SJSA1 (cell line): ENCODE results near the gene ARL6IP6. TPM values are rescaled to one million over a fixed set of nuclear protein-coding genes. Genes with fewer than 3 reads are reported as not detected.

Experiments used
- DNase-seq, 2 experiments: peaks; one replicate each; pipeline ENCODE4 v3.0.0-alpha.2; 2015 to 2020; ENCODE audit warnings: low spot score in 2 of 2, low read depth in 1 of 2
- H3K27ac ChIP-seq: fragments of 250-450 bp; sonication (Bioruptor Pico); 2 replicates; pipeline ENCODE4 v1.5.1; 2020; ENCODE audit warnings: mild to moderate bottlenecking, moderate library complexity
- H3K27me3 ChIP-seq: fragments of 250-450 bp; sonication (Bioruptor Pico); replicated peaks from 2 replicates; pipeline ENCODE4 v1.5.1; 2020; ENCODE audit warnings: mild to moderate bottlenecking, moderate library complexity
- H3K36me3 ChIP-seq: fragments of 250-450 bp; sonication (Bioruptor Pico); 2 replicates; pipeline ENCODE4 v1.5.1; 2020; ENCODE audit warnings: mild to moderate bottlenecking
- H3K4me1 ChIP-seq: fragments of 250-450 bp; sonication (Bioruptor Pico); replicated peaks from 2 replicates; pipeline ENCODE4 v1.6.1; 2021; ENCODE audit warnings: mild to moderate bottlenecking
- H3K4me3 ChIP-seq: fragments of 250-450 bp; sonication (Bioruptor Pico); 2 replicates; pipeline ENCODE4 v1.5.1; 2020; ENCODE audit warnings: mild to moderate bottlenecking
- H3K9me3 ChIP-seq: fragments of 250-450 bp; sonication (Bioruptor Pico); replicated peaks from 2 replicates; pipeline ENCODE4 v1.5.1; 2020; ENCODE audit warnings: mild to moderate bottlenecking
- total RNA-seq: library from RNA; depleted of rRNA; stranded (reverse); fragments of >200 nt; shearing (Covaris generic); gene quantifications from 2 replicates; pipeline ENCODE4 v1.2.3, GENCODE V29; 2014; rRNA removed

Gene ARL6IP6
- 51.8 and 54.3 TPM in 2 replicates for total RNA-seq

DNA sequence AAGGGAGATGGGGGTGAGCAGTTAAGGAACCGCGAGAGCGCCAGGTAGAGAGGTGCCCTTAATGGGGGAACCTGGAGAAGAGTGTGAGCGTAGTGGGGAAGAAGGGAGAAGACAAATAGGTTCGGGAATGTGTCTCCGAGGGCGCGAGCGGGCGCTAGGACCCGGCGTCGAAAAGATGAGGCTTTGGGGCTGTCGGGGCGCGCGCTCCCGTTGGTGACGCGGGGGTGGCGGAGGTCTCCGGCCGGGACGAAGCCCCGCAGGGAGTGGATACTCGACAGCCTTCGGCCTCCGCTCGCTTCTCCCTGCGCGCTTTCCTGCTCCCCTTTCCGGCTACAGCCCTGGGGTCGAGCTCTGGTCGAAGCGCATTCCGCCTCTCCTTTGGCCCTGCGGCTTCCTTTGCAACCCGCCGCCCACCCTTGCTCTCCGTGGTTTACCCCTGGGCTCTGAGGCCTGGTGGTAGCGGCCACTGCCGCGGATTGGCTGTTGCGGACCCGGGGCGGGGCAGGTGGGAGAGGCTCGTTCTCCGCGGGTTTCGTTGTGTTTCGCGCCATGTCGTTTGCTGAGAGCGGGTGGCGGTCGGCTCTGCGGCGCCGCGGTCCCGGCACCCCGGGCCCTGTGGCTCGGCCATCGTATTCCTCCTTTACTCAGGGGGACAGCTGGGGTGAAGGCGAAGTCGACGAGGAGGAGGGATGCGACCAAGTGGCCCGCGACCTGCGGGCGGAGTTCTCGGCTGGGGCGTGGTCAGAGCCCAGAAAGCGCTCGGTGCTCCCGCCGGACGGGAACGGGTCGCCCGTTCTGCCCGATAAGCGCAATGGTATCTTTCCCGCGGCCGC lies at the start of gene ARL6IP6:
Gene ARL6IP6 (plus strand): TSS at position 545 of the 833 bp plus-strand sequence. CDS start 5 bp downstream, at position 550.
- Histone ChIP-seq H3K9me3 (no peaks in the 10 kb centered on the region), H3K4me3 (peak within 1 kb of the TSS; percentile 85), H3K27me3 (no peaks in the 10 kb centered on the region), H3K27ac (peak within 1 kb of the TSS; percentile 91), H3K4me1 (peaks cover 13% of the 10 kb centered on the region; the same call in 1 of the 2 replicates), H3K36me3 (peaks cover 50% of the 10 kb centered on the region)
- peak; percentile 92 to 97 for DNase-seq

DNA sequence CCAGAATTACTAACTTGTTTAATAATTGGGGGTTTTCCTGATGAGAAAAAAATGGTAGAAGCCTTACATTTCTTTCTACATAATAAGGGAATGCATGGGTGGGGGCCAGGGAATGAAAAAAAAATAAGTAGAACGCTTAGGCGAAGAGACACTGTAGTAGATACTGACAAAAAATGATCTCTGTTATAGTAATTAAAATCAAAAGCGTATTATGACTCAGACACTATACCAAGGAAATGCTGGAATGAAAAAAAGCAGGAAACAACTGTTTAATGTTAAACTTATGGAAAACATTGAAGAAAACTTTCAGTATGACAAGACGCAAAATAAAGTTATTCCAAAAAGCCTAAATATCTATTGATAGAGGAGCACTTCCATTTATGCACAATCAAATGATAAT lies 44.1 kb upstream of the ARL6IP6 start:
- Histone ChIP-seq H3K27ac (no peak overlapping the region), H3K4me1 (no peaks in the 10 kb centered on the region), H3K9me3 (no peaks in the 10 kb centered on the region), H3K27me3 (no peaks in the 10 kb centered on the region), H3K4me3 (no peak overlapping the region), H3K36me3 (peaks cover 85% of the 10 kb centered on the region)
- no peak for DNase-seq

DNA sequence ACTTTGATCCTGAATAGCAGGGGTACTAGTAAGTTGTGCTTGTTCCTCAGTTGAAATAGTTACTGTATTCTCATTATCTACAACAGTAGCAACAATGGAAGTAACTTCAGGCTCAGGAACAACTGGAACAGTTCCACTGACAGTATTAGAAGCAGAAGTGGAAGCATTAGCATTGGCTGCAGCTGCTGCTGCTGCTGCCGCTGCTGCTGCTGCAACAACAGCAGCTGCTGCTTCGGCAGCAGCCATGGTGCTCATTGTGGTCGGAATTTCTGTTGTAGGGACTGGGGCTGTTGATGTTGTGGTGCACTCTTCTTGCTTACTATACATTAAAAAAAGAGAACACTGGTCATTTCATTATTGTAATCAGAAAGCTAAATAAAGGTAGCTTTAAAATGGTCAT lies 42.0 kb upstream of the ARL6IP6 start:
- Histone ChIP-seq H3K27me3 (no peaks in the 10 kb centered on the region), H3K27ac (no peak overlapping the region), H3K9me3 (no peaks in the 10 kb centered on the region), H3K4me3 (no peak overlapping the region), H3K36me3 (peaks cover 86% of the 10 kb centered on the region), H3K4me1 (no peaks in the 10 kb centered on the region)
- DNase-seq: no peak

DNA sequence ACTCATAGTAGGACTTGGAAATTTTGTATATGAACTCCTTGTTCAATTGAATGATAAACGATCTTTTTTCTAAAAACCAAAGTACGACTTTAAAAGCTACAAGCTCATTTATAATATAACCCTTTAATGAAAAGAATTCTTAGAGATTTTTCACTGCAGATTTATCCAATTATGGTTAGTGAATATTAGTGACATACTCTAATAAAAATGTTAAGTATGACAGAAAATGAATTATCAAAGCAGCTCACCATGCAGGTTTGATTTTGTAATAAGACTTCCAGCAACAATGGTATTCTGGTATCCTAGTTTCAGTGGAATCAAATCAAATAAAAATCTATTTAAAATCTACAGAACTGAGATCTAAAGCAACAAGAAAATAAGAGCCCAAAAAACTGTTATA lies 39.6 kb upstream of the ARL6IP6 start:
- H3K9me3 ChIP-seq: no peaks in the 10 kb centered on the region
- H3K36me3 ChIP-seq: peaks cover 76% of the 10 kb centered on the region
- H3K27me3 ChIP-seq: no peaks in the 10 kb centered on the region
- H3K4me3 ChIP-seq: no peak overlapping the region
- H3K4me1 ChIP-seq: no peaks in the 10 kb centered on the region
- DNase-seq: no peak
- no peak overlapping the region for H3K27ac ChIP-seq

DNA sequence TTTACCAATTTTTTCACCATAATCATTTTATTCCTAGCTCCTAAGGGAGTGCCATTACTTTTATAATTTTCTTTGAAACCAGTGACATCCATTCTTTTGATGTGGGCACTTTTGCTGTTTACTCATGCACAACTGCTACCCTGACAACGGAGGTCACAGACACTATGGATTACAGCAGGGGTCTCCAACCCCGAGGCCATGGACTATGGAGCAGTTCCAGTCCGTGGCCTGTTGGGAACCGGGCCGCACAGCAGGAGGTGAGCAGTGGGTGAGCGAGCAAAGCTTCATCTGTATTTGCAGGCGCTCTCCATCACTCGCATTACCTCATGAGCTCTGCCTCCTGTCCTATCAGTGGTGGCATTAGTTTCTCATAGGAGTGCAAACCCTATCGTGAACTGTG lies 35.8 kb upstream of the ARL6IP6 start:
- DNase-seq: no peak
- Histone ChIP-seq H3K27ac (no peak overlapping the region), H3K27me3 (no peaks in the 10 kb centered on the region), H3K4me3 (no peak overlapping the region), H3K4me1 (no peaks in the 10 kb centered on the region), H3K9me3 (no peaks in the 10 kb centered on the region), H3K36me3 (peaks cover 50% of the 10 kb centered on the region)

DNA sequence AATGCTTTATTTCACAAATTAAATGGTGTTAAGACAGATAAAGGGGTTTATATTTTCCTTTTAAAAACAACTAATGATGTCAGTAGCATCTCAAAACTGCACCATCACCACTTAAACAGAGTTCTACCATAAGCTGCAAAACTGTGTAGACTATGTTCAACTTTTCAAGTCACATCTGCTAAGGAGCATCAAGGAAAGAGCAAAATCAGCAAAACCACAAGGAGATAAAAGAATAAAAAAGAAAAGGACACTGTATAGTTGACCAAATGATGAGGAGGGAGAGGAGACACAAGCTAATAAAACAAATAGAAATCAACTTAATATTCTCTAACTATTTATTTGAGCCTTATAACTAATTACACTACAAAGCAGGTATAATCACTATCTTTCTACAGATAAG lies 35.0 kb upstream of the ARL6IP6 start:
- H3K9me3 ChIP-seq: no peaks in the 10 kb centered on the region
- peaks cover 55% of the 10 kb centered on the region for H3K36me3 ChIP-seq

DNA sequence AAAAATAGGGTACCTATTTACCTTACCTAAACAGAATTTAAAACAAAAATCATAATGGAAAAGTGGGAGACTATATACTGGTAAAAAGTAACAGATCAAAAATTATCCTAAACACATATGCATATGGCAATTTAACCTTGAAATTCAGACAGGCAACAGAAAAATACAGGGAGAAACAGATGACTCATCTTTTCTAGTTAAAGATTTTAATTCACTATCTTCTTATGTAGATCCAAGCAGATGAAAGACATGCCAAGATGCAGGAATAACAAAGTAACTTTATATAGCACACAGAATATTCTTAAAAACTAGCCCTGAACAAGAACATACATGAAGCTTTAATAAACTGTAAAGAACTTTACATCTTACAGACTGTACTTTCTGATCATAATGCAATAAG lies 32.1 kb upstream of the ARL6IP6 start:
- Histone ChIP-seq H3K4me1 (no peaks in the 10 kb centered on the region), H3K27me3 (no peaks in the 10 kb centered on the region), H3K27ac (no peak overlapping the region), H3K9me3 (no peaks in the 10 kb centered on the region), H3K4me3 (no peak overlapping the region), H3K36me3 (peaks cover 41% of the 10 kb centered on the region)
- no peak for DNase-seq

More for the DNA sequence above, 35.0 kb upstream of the ARL6IP6 start:
- no peak for DNase-seq
- H3K4me1 ChIP-seq: no peaks in the 10 kb centered on the region
- H3K27me3 ChIP-seq: no peaks in the 10 kb centered on the region
- H3K27ac ChIP-seq: no peak overlapping the region
- no peak overlapping the region for H3K4me3 ChIP-seq

DNA sequence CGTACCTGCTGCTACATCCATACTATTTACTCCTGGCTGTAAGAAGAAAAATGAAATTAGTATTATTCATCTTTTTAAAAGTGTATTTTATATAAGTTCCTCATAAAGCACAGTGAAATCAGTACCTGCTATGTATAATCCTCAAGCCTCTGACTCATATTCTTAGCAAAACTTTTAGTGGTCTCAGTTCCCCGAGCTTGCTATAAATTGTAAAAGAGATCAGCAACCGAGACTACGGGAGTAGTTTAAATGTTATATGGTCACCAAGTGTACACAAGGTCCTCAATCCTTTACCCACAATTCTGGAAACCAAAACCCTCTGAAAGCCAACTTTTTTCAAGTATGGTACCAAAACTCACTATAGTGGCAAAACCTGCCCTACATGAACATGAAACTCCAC lies 25.4 kb upstream of the ARL6IP6 start:
- no peak overlapping the region for H3K27ac ChIP-seq
- H3K4me3 ChIP-seq: no peak overlapping the region
- H3K4me1 ChIP-seq: peaks cover 38% of the 10 kb centered on the region
- peaks cover 48% of the 10 kb centered on the region for H3K36me3 ChIP-seq
- no peaks in the 10 kb centered on the region for H3K9me3 ChIP-seq
- no peak for DNase-seq
- H3K27me3 ChIP-seq: no peaks in the 10 kb centered on the region

DNA sequence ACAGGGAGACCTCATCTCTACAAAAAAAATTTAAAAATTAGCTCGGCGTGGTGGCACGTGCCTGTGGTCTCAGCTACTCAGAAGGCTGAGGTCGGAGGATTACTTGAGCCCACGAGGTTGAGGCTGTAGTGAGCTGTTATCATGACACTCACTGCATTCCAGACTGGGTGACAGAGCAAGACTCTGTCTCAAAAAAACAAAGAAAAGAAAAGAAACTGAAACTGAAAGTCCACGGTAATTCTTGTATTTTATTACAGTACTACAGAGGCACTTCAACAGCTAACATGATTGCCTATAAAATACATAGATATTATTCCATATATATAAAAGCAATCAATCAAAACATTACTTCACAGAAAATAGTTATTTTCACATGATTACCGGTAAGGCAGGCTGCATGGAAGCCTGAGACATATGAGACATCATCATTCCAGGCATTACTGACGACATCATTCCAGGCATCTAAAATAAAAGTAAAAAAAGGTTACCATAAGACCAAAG lies 24.2 kb upstream of the ARL6IP6 start:
- H3K27me3 ChIP-seq: no peaks in the 10 kb centered on the region
- no peaks in the 10 kb centered on the region for H3K9me3 ChIP-seq
- peak overlapping the region; percentile 80 for H3K27ac ChIP-seq
- H3K4me3 ChIP-seq: peak overlapping the region; percentile 31
- DNase-seq: peak; percentile 70 to 73
- peaks cover 38% of the 10 kb centered on the region for H3K4me1 ChIP-seq
- peaks cover 37% of the 10 kb centered on the region for H3K36me3 ChIP-seq

DNA sequence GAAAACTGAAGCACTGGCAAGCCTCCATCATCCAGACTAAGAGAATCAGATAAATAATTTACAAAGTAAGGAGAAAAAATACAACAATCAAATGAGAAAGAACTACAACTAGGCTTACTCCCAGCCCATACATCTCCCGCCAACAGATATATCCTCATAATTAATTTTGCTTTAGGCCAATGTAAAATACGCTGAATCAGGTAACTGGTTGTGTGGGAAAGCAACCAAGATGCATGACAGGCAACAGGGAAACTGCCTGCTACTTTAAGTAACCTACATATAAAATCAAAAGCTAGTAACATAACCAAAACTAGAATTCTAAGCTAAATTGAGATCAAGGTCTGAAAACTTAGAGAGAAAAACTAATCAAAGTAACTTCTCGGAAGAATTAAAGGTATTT lies 22.7 kb upstream of the ARL6IP6 start:
- no peak overlapping the region for H3K27ac ChIP-seq
- DNase-seq: peak in 1 of 2 experiments; percentile 3
- no peaks in the 10 kb centered on the region for H3K9me3 ChIP-seq
- H3K4me3 ChIP-seq: no peak overlapping the region
- peaks cover 38% of the 10 kb centered on the region for H3K4me1 ChIP-seq
- H3K36me3 ChIP-seq: peaks cover 37% of the 10 kb centered on the region
- H3K27me3 ChIP-seq: no peaks in the 10 kb centered on the region

DNA sequence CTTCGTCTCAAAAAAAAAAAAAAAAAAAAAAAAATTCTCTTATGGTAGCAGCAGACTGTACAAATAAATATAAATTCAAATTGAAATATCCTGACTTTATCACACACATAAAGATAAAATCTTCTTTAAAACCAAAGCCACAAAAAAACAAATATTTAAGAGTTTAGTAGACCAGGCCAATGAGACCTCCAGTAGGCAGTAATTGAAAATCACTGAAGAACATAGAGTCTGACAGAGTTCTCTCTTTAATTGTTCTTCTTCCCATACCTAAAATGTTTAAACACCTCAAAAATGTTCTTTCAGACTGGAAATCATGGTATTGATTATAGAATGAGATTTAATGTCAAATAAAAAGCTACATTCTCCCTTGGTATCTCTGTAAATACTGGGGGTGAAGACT lies 21.9 kb upstream of the ARL6IP6 start:
- Histone ChIP-seq H3K36me3 (peaks cover 30% of the 10 kb centered on the region), H3K9me3 (no peaks in the 10 kb centered on the region), H3K4me3 (no peak overlapping the region), H3K4me1 (peaks cover 38% of the 10 kb centered on the region), H3K27ac (peak overlapping the region; percentile 59), H3K27me3 (no peaks in the 10 kb centered on the region)
- peak in 1 of 2 experiments; percentile 61 for DNase-seq

DNA sequence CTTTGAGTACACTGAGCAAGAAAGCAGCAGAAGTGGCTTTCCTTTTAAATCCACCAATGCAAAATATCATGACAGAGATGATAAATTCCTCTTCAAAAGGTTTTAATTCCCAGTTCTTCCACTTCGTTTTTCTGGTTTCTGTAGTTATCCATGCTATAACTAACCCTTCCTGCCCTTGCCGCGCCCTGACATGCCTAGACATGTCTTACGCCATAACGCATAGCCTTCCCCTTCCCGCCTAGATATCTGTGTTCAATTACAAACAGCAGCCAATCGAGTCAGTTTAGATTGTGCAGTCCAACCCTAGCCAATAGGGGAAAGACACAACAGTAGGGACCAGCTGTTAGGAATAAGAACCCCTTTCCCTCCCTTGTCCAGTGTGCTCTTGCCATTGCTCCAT lies 17.2 kb upstream of the ARL6IP6 start:
- Histone ChIP-seq H3K9me3 (no peaks in the 10 kb centered on the region), H3K4me3 (no peak overlapping the region), H3K4me1 (peaks cover 15% of the 10 kb centered on the region), H3K27ac (no peak overlapping the region), H3K36me3 (peaks cover 30% of the 10 kb centered on the region), H3K27me3 (no peaks in the 10 kb centered on the region)
- no peak for DNase-seq

DNA sequence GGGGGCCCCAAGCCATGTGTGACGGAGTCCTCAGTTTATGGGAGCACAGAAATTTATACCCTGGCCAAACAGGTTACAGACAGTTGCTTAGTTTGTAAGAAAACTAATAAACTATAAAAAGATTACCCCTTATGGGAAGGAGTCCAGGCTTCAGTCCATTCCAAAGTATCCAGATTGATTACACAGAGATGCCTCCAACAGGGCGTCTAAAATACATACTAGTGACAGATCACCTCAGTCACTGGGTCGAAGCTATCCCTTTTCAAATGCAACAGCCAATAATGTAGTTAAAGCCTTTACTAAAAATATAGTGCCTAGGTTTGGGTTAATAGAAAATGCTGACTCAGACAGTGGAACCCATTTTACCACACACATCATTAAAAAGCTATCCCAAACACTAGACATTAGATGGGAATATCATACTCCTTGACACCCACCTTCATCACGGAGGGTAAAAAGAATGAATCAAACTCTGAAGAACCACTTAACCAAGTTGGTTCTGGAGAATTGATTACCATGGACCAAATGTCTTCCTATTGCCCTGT lies 11.9 kb upstream of the ARL6IP6 start:
- Histone ChIP-seq H3K4me1 (peaks cover 13% of the 10 kb centered on the region), H3K36me3 (peaks cover 68% of the 10 kb centered on the region), H3K27me3 (no peaks in the 10 kb centered on the region), H3K27ac (no peak overlapping the region), H3K9me3 (no peaks in the 10 kb centered on the region), H3K4me3 (no peak overlapping the region)
- DNase-seq: no peak

DNA sequence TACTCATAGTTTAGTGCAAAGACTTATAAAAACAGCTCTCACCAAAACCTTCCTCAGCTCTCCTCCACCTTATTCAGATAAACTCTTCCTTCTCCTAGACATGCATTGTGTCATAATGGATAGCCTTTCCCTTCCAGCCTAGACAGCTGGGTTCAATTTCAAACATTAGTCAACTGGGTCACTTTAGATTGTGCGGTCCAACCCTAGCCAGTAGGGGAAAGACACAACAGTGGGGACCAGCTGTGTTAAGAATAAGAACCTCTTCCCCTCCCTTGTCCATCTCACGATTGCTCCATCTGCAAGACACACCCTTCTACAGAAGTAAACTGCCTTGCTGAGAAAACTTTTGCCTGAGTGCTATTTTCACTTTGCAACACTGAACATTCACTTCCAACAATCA lies 9.7 kb upstream of the ARL6IP6 start:
- H3K4me3 ChIP-seq: no peak overlapping the region
- H3K27me3 ChIP-seq: no peaks in the 10 kb centered on the region
- no peak overlapping the region for H3K27ac ChIP-seq
- H3K9me3 ChIP-seq: no peaks in the 10 kb centered on the region
- H3K36me3 ChIP-seq: peaks cover 69% of the 10 kb centered on the region
- no peak for DNase-seq
- H3K4me1 ChIP-seq: peaks cover 15% of the 10 kb centered on the region
